GM19452 (cell line): ENCODE results near the gene TJP1.
"Not testable (repeated sequence)": the region's sequence is repeated elsewhere in the genome, so short reads cannot be mapped to it uniquely, and the experiment has no call there.

Experiments
- ATAC-seq: cut with Tn5 transposase; IDR thresholded peaks from one replicate; pipeline ENCODE4 v1.9.1; 2021; ENCODE audit not compliant: unreplicated experiment

TJP1 gene

DNA sequence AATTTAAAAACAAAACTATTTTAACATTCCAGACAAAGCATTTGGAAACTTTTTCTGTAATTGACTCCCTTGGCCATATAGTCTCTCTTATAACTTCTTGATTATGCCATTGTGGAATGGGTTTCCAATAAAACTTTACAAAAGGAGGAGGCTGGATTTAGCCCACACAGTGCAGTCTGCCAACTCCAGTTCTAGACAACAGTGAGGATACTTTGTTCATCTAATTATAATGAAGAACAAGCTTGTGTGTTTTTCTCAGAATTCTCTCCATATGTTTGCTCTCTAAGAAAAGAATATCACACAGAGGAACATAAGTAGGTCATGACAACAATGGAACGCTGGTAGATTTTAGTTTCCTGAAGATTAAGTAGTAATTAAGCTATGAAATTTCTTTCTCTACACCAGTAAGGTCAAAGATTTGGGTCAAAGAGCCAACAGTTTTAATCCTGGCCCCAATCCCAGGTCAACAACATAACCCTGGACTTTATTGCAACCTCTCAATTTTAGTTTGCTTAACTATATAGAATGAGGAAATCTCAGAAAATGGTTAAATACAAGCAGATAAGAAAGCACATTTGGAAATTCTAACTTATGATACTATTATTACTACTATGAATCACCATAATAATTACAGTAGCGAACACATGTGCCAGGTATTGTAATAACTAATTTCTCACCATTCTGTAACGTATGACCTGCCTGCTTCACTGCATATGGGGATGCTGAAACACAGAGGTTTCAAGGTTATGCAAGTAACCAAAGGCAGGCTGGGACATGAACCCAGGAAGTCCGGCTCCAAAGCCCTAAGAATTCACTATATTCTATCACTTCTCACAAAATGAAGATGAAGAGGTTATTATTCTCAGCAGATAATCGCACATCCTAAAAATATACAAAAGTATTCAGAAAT, 65.7 kb downstream of the TJP1 start:
- no peak for ATAC-seq

DNA sequence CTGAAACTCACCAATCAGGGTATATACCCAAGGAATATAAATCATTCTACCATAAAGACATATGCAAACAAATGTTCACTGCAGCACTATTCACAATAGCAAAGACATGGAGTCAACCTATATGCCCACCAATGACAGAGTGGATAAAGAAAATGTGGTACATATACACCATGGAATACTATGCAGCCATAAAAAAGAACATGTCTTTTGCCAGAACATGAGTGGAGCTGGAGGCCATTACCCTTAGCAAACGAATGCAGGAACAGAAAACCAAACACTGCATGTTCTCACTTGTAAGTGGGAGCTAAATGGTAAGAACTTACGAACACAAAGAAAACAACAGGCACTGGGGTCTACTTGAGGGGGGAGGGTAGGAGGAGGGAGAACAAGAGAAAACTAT, 68.3 kb downstream of the TJP1 start:
- not testable (repeated sequence) for ATAC-seq

DNA sequence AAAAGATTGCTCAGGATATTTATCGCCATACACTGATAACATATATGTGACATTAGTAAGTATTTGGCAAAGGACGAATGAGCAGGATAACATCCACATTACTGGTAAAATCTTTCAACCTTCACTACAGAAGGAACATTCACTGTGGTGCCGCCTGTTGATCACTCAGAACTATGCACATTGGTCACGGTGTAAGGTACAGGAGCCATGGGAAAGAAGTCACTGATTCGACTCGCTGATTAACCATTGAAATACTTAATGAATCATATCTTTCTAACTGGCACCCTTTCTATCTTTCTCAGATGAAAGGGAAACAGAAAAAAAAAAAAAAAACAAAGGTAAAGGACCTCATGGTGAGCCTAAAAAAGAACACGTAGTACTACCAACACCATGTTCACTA, 68.8 kb downstream of the TJP1 start:
- ATAC-seq = no peak

DNA sequence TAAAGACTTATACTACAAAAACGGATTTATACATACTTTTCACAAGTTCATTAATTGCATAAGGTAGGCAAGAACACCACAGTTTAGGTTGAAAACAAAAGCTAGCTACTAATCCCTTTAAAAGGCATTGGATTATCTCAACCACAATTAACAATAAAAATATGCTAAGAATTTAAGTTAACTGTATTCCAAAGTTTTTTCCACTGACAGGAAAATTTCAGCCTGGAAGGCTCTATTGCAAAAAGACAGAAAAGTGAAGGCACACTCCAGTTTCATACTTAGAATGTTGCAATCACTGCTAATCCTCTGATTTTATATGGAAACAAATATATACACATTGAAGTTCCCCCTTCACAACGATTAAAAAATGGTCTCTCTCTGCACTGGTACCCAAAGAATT, 71.5 kb downstream of the TJP1 start:
- no peak for ATAC-seq

DNA sequence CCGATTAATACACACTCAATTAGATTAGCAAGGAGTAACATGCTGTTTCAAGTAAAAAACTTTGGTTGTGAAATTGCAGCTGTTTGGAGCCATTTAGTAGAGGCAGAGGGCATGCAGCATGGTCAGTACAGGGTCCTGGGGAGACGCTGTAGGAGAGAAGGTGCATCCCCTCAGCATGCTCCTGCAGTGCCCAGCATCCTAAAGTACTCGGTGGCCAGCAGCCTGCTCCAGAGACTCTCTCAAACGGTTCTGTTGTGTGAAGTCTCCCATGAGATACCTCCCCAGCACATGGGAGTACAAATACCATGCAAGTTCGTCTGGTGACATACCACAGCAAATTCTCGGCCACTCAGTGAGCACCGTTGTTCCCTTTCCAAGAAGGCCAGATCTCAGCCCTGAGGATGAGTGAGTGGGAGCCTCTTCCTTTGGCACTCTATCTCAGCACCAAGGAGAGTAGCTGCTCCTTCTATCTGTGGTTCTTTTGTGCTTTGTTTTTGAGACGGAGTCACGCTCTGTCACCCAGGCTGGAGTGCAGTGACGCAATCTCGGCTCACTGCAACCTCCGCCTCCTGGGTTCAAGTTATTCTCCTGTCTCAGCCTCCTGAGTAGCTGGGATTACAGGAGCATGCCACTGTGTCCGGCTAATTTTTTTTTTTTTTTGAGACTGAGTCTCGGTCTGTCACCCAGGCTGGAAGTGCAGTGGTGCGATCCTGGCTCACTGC, 72.7 kb downstream of the TJP1 start:
- no peak for ATAC-seq

DNA sequence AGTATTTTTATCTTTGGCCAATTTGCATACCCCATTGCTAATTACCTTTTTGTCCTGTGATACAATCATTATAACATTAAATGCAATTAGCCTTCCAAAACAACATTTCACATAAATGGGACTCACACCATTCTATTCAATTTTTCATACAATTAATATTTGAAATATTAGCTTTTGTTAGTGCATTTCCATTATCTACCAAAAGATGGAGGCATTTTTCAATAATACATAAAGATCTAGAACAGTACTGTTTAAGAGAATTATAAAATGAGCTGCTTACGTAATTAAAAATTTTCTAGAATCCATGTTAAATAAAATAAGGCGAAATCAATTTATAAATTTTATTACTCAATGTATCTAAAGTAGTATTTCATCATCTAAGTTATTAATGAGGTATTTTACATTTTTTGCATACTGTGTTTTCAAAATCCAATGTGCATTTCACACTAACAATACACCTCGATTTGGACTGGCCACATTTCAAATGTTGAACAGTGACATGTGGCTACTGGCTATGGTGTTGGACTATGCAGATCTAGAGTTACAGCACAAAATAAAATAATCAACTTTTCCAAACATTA, 74.3 kb downstream of the TJP1 start:
- no peak for ATAC-seq

DNA sequence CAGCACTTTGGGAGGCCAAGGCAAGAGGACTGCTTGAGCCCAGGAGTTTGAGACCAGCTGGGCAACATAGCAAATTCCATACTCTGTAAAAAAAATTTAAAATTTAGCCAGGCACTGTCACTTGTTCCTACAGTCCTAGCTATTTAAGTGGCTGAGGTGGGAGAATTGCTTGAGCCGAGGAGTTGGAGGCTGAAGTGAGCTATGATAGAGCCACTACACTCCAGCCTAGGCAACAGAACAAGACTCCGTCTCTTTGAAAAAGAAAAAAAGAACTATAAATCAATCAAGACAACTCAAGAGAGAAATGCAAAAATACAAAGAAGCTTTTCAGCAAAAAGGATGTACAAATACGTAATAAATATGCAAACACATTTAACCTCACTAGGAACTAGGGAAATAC, 78.8 kb downstream of the TJP1 start:
- no peak for ATAC-seq

DNA sequence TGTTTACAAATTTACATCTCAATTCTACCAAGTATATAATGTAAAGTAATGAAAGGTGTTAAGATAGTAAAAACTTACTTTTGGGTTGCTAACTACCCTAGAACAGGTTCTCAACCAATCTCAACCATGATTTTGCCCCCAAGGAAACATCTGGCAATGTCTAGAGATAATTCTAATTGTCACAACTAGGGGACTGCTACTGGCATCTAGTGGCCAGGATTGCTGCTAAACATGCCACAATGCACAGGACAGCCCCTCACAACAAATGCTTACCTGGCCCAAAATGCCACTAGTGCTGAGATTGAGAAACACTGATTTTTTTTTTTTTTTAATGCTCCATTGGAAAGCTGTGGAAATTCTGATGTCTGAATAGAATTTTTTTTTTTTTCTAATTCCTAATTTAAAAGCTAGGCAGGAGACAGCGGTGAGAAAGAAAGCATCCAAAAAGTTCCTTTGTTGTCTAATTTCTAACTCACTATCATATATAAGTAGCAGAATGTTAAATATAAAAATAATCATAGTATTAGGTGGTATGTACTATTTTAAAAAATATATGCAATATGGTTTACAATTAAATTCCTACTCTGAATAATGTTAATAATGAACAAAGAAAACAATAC, 81.5 kb downstream of the TJP1 start:
- no peak for ATAC-seq

DNA sequence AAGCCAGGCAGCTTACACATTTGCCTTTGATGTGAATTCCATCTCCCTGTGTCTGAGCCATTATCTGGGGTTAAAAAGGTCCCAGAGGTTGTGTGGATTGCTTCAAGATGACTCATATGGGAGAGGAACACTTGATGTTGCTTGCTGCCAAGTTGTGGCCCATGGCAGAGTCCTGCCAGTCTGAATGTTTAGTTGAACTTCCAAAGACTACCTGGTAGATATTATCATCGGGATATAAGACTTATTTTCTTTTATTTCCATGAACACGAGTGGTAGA, 85.6 kb downstream of the TJP1 start:
- no peak for ATAC-seq

DNA sequence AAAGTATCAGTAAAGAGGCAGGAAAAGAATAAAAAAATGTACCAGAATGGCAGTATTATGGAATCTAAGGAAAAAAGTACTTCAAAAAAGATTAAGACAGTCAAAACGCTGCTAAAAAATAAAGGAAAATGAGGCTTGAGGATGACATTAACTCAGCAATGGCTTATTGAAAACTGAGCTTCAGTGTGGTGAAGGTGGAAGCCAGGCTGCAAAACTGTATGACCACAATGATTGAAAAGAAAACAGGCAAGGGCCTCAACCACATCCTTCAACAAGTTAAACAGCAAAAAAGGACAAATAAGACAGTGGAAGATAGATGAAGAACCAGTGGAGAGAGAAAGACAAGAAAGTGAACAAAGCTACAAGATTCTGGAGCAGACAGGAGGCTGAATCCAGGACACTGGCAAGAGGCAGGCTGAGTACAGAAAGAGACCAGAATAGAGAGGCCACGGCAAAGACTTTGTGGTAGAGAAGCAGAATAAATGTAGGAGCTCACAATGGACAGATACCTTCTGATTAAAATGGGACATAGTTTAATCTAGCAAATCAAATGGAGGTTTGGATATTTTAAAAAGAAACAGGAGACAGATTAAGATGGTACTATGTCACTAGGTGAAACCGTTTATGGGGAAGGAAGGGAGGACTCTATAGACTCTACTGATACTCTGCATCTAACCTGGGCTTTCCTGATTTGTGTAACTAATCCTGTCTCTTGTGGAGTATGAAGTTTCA, 86.1 kb downstream of the TJP1 start:
- peak; percentile 64 for ATAC-seq

DNA sequence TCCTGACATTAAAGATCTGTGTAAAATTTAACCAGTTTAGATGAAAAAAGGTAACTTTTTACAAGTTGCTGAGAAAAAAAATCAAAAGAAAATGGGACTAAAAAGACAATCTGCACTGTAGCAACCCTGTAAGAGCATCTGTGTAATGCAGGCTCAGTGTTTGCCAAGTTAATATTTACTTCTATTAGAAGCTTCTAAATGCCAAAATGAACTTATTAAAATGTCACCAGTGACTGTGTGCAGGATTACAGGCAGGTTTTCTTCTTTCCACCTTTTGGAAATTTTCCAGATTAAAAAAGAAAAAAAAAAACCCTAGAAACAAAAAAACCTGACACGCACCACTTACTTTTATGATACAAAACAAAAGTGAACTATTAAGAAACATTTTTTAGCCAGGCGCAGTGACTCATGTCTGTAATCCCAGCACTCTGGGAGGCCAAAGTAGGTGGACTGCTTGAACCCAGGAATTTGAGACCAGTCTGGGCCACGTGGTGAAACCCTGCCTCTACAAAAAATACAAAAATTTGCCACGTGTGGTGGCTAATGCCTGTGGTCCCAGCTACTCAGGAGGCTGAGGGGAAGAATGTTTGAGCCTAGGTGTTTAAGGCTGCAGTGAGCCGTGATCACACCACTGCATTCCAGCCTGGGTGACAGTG, 87.2 kb downstream of the TJP1 start:
- no peak for ATAC-seq

DNA sequence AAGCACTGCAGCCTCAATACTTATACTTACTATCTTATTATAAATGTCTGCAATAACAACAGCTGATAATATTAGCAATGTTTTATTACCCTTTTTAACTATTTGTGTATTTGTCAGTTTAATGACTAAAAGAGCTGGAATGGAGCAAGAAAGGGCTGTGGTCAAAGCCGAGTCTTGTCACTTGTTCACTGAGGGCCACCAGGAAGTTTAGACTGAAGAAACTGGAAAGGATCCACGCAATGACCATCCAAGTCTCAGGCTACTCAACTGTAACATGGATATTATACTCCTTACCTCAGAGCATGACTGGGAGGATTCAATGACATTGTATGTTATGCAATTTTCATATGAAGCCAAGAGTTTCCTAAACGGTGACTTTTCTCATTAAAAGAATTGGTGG, 90.4 kb downstream of the TJP1 start:
- ATAC-seq = no peak

DNA sequence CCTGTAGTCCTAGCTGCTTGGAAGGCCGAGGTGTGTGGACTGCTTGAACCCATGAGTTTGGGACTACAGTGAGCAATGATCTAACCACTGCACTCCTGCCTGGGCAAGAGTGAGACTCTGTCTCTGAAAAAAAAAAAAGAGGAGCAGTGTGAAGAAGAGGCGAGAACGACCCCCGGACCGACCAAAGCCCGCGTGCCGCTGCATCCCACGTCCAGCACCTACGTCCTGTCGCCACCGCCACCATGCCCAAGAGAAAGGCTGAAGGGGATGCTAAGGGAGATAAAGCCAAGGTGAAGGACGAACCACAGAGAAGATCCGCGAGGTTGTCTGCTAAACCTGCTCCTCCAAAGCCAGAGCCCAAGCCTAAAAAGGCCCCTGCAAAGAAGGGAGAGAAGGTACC, 91.8 kb downstream of the TJP1 start:
- not testable (repeated sequence) for ATAC-seq

DNA sequence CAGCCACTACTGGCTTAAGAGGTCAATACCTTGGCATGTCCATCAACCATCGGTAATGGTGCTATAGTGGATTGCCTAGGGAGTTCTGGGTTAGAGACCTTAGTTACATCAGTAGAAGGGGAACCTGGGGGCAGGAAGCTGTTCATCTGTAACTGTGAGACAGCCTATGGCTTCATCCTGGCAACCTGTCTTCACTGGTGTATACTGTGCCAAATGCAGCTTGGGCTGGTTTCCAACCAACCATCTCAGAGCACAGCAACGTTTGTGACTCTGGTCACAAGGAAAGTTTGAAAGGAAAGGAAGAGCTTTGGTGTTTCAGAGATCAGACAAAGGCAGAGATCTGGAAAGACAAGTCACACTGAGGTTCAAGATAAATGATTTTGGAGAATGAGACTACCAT, 93.8 kb downstream of the TJP1 start:
- no peak for ATAC-seq

DNA sequence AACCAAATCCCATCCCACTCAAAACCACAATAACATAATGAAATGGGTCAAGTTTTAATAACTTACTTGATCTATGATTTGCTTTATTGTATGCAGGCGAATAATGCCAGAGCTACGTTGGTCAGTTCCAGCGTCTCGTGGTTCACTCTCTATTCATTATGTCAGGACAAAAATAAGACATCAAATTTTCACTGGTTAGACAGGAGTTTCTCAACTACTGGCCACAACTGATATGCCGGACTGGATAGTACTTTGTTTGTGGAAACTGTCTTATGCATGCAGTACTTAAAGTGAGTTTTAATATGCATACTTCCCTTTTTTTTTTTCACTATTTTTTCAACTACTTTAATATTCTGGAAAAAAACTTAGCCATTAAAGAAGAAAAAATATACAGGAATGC, 94.4 kb downstream of the TJP1 start:
- no peak for ATAC-seq

DNA sequence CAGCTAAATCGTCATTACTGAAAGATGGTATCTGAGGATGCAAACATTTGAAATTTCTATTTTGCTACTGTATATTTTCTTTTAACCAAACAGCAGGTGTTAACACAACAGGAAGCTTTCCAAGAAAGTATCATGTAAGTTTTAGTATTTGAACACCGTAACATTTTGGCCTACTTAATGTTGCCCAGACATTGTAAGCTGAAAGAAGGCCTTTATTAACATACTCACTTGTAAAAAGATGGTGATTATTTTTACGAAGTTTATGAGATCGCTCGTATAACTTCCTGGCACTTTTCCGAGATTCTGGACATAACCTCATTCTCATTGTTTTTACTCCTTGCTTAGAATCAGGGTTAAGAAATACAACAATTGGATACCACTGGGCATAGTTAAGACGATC, 95.7 kb downstream of the TJP1 start:
- ATAC-seq = no peak

DNA sequence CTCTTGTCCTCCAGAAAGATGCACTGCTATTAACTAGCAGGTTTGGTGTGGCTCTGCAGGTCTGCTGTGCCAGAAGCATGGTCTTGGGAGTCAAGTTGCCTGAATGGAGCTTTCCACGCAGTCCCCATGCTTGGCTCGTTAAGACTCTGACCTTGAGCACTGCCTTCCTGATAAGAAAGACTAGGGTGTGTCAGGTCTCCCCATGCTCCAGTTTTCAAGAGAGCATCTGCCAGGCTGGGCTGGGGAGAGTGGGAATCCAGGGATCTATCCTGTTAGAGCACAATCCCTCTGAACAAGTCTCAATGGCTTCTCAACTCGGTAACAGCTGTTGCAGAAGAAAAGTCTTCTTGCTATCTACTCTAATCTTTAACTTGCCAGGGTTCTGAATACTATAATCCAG, 98.2 kb downstream of the TJP1 start:
- no peak for ATAC-seq

DNA sequence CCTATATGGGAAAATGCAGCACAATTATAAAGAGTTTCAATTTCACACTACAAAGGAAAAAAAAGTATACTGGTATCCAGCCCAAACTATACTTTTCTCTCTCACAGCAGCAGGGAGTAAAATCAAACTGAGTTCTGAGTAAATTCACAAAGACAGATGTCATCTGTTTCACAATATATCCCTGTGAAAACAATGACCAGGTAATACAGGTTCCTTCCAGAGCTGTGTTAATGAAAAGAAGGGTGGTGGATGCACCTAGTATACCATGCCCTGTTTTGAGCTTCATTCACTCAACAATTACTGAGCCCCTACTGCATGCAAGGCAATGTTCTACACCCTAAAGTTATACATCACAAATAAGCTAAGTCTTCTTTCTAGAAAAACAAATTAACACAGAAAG, 108.5 kb downstream of the TJP1 start:
- no peak for ATAC-seq

DNA sequence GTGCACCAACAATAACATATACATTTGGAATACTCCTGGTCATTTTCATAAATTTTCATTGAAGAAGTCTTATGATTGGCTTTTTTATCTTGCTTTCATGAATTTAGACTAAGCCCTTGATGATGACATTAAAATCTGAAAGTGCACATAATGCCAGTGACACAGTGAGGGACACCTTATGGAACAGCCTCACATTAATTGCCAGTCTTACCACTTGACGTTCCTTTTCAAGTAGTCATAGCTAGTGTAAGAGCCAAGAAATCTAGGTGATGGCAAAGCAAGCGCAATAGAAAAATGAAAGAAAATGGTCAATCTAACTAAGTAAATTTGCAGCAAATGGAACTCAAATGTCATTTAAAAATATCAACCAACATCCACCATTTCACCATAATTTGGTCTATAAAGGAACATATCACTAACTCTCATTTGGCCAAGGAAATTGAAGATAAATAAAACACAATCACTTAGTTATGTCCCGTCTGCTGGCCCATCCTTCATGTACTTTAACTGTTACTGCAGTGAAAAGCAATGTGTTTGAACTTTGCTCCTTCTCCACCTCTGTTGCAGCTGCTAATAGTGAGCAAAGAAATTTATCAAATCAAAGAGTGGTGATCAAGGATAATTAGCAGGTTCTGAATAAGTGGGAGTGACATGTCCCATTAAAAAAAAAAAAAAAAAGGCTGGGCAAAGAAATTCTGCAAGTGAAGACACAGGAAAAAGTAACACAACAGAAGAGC, 110.0 kb downstream of the TJP1 start:
- no peak for ATAC-seq

DNA sequence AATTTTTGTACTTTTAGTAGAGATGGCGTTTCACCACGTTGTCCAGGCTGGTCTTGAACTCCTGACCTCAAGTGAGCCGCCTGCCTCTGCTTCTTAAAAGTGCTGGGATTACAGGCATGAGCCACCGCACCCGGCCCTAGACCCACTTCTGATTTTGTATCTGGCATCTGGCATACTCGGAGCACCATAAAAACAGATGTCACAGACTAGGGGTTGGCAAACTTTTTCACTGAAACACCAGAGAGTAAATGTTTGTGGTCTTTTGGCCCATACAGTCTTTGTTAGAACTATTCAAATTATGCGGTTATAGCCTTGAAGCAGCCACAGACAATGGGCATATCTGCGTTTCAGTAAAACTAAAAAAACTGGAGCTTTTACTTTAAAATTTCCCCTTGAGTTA, 110.7 kb downstream of the TJP1 start:
- ATAC-seq = no peak
